DMS153 treated with DMSO at 0.1 percent for 48 hours (cell line): ENCODE data around the gene CYSRT1.
A peak's percentile ranks its signal among the peaks of the same experiment; 100 is the strongest.

Experiments used
- DNase-seq: peaks from one replicate; lab custom pipeline; 2025; ENCODE audit not compliant: unreplicated experiment; lab: John Stamatoyannopoulos, UW

CYSRT1 gene

DNA sequence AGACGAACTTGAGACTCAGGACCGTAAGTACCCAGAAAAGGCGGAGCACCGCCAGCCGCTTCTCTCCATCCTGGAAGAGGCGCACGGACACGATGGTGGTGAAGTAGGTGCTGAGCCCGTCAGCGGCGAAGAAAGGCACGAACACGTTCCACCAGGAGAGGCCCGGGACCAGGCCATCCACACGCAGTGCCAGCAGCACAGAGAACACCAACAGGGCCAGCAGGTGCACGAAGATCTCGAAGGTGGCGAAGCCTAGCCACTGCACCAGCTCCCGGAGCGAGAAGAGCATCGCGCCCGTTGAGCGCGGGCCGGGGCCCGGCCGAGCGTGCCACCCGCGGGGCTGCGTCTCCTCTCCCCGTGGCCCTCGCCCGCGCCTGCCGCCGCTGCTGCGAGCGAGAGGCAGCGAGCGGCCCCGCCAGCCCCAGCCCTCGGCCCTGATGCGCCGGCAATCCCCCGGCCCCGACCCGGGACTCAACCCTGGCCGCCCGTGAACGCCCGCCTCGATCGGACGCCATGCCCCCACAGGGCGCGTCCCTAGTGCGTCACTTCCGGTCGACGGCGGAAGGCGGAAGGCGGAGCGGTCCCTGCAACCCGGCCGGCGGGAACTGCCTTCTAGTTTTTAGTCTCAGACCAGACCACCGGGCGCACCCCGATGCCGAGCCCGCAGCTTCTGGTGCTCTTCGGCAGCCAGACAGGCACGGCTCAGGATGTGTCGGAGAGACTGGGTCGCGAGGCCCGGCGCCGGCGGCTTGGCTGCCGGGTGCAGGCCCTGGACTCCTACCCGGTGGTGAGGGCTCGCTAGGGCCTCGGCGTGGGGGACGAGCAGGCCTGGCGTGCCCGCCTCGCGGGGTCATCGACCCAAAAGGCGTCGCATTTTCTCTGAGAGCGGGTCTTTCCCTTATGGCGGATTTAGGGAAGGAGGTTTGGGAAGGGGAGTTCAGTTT, 19.6 kb upstream of the CYSRT1 start, which contains the start of the genes NDOR1 and TMEM203:
TSS of gene NDOR1 (plus strand) at position 575 of the 944 bp plus-strand sequence. CDS start at position 653, 78 bp downstream.
TSS of gene TMEM203 (minus strand) at position 523 of the 944 bp plus-strand sequence. CDS start at position 289, 234 bp downstream.
- DNase-seq = peak; percentile 59

GRCh38 chr9:137206602-137207001, 18.4 kb upstream of the CYSRT1 start:
- no peak for DNase-seq

DNA sequence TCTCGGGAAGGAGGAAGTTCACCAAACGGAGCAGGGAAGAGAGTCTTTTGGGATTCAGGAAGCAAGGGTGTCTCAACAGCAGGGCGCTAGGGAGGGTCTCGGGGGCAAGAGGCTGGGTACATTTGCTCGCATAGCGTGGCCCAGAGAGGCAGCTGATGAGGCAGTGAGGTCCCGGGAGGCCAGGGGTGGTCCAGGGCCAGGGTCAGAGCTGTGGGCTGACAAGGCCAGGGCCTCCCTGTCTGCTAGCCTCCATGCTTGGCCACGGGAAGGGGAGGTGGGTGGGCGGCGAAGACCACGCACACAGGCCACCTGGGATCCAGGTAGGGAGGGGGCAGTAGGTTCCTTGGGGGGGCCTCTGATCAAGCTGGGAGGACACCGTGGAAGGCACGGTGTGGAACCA, 13.4 kb upstream of the CYSRT1 start:
- DNase-seq = no peak

DNA sequence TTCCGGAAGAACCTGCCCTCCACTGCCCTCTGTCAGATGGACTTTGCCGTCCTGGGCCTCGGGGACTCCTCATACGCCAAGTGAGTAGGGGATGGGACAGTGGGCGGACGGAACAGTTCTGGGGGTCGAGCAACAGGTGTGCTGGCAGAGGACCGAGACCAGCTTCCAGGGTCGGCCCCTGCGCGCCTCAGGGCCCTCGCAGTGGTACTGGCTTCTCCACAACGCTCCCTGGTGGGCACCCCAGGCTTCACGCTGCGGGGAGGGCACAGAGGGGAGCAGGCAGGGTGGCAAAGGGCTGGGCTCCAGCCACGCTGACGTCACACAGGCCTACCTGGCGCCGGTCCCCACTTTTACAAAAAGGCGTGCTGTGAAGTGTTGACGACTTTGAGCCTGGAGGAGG, 12.5 kb upstream of the CYSRT1 start:
- DNase-seq = no peak

DNA sequence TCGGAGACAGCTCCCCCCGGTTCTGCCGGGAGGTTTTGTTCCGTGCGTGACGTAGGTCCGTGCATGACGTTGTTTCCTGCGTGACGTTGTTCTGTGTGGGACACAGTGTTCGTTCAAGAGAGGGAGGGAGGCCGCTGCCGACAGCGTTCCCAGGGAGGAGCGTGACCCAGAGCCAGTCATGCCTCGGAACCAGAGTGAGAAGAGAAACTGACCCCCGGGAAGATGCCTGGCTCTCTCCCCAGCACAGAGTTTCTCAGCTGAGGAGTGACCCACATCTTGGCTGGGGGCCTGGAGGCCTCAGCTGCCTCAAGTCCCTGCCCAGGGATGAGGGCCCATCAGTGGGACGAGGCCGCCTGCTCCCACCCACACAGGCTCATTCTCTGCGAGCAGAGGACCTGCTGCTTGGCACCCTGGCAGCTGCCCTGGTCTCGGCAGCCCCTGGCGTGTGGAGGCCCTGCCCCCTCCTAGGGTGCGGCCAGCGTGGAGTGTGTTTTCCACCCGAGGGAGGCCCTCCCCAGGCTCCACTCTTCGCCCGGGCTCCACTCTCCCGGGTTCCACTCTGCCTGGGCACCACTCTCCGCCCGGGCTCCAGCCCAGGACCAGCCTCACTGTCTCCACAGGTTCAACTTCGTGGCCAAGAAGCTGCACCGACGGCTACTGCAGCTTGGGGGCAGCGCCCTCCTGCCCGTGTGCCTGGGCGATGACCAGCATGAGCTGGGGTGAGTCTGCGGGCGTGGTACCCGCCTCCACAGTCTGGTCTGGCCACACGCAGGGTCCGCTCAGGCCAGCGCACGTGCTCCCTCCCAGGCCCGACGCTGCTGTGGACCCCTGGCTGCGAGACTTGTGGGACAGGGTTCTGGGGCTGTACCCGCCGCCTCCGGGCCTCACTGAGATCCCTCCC, 11.6 kb upstream of the CYSRT1 start:
- DNase-seq = no peak

DNA sequence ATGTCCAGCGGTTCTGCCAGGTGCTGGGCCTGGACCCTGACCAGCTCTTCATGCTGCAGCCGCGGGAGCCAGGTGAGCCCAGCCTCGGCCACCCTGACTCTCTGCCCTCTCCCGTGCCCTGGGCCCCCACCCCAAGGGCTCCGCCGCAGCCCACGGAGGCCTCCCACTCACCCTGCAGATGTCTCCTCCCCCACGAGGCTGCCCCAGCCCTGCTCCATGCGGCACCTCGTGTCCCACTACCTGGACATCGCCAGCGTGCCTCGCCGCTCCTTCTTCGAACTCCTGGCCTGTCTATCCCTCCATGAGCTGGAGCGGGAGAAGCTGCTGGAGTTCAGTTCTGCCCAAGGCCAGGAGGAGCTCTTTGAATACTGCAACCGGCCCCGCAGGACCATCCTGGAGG, 10.4 kb upstream of the CYSRT1 start:
- DNase-seq = no peak

DNA sequence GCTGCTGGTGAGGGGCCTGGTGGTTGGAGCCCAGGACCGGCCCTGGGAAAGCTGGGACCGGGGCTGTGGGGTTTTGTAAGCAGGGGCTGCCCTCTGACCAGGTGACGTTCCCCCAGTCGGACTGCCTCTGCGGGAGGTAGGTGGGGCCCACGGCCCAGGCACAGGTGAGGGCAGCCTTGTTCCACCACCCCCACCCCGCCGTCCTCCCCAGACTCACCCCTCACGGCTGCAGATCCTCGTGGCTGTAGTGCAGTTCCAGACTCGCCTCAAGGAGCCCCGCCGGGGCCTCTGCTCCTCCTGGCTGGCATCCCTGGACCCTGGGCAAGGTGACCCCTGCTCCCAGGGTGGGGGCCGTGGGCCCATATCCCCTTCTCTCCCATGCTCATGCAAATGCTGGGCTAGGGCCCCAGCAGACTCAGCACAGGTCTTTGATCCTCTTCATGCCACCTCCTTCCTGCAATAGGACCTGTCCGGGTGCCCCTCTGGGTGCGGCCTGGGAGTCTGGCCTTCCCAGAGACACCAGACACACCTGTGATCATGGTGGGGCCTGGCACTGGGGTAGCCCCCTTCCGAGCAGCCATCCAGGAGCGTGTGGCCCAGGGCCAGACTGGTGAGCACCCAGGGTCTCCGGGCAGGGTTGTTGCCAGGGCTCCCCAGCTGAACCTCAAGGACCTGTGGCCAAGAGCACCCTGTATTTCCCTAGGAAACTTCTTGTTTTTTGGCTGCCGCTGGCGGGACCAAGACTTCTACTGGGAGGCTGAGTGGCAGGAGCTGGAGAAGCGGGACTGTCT, 9.6 kb upstream of the CYSRT1 start:
- no peak for DNase-seq

DNA sequence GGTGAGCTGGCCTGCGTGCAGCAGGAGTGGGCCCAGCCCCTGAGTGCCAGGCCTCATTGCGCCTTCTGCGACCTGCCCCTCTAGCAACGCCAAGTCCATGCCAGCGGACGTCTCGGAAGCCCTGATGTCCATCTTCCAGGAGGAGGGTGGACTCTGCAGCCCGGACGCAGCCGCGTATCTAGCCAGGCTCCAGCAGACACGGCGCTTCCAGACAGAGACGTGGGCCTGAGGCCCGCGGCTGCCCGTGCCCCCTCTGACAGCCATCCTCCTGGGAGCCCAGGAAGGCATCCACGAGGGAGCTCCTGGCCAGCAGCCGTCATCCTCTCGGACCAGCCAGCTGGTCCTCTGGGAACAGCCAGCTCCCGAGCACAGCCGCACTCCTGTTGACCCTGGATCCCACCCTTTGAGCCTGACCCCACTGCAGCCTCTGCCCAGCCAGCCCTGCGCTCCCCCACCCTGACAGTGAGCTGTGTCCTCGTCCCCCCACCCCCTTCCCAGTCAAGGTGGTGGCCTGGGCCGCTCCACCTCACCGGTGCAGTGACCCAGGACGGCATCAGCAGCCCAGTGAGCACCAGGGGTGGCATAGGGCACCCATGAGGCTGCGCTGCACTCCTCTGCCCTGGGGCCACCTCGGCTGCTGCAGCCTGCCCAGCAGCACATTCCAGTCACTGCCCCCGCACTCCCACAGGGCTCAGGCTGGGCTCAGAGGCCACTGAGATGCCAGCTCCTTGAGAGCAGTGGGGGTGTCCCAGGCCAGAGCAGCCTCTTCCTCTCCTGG, 8.6 kb upstream of the CYSRT1 start:
- DNase-seq = no peak

DNA sequence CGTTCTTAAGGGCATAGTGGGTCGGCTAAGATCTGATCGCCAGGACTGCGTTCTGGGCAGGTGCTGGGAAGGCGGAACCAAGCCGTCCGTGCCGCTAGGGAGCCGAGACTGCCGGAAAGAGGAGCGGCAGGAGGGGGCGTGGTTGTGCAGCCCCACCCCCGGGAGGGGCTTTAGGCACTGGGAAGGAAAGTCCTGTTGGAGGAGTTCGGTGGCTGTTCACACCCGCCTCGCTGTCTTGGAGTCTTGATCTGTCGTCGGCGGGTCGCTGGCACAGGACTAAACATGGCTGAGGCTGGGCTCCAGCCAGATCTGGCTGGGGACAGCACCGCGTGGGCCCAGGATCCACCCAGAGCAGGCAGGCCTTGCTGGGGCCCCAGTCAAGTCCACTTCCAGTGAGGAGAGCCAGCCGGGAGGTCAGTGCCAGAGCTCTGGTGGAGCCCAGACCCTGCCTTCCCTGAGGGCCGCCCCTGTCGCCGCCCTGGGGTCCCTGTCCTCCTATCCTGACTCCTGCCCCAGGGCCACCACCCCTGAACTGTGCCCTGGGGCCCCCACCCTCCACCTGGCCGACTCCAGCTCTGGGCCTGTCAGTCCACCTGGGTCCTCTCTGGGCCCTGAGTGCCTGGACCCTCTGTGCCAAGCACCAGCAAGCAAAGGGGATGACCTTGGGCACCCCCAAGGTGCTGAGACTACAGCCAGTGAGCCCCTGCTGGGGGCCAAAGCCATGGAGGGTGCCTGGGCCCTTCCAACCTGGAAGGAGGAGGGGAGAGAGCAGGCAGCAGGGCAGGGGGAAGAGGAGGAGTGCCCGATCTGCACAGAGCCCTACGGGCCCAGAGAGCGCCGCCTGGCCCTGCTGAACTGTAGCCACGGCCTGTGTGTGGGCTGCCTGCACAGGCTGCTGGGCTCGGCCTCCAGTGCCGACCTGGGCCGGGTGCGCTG, 7.4 kb upstream of the CYSRT1 start:
- DNase-seq = peak; percentile 42

DNA sequence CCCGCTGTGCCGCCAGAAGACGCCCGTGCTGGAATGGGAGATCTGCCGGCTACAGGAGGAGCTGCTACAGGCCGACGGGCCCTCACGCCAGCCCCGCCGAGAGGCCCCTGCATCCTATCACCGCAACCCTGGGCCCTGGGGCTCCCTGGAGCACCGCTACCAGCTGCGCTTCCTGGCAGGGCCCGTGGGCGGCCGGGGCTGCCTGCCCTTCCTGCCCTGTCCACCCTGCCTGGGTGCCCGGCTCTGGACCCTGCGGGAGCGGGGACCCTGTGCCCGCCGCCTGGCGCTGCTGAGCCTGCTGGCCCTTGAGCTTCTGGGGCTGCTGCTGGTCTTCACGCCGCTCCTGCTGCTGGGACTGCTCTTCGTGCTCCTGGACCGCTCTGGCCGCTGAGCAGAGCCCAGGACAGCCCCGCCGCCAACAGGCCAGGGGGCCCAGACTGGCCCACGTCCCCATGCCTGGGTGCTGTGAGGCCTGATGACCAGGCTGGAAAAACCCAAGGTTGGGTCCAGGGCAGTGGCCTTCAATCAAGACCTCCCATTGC, 6.7 kb upstream of the CYSRT1 start:
- DNase-seq = no peak

- no peak for DNase-seq
These were observed 6.2 kb upstream of the CYSRT1 start for GRCh38 chr9:137218754-137219271.

- DNase-seq = no peak
These were observed 5.1 kb upstream of the CYSRT1 start for GRCh38 chr9:137219757-137220316.

DNA sequence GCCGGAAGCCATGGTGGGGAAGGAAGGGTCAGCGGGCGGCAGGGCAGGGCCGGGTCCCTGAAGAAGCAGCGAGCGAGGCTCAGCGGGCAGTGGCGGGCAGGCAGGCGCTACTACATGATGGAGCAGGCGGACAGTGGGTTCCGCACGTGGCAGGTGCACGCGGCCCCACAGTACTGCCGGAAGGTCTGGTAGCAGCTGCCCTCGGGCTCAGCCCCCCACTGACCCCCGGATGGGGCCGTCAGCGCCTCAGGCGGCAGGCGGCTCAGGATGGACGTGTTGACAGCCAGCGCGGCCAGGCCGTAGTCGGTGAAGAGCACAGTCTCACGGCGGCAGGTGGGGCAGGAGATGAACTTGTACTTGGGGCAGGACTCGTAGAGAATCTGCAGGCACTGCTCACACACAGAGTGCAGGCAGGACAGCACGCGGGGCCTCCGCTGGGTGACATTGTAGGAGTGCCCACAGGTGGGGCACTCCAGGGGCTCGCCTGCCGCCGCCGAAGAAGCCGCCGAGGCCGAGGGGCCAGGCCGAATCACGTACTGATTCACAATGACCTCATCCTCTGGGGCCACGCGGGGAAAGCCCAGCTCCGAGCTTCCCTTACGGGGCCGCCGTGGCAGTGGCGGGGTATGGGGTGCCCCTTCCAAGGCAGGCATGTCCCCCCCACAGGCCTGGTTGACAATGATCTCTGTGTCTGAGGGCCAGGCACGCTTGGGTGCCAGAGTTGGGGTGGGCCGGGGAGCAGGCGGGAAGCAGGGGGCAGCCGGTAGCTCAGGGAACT, 4.5 kb upstream of the CYSRT1 start:
- DNase-seq = no peak

GRCh38 chr9:137221095-137221505, 3.9 kb upstream of the CYSRT1 start:
- DNase-seq = no peak

- DNase-seq = no peak
These were observed 3.4 kb upstream of the CYSRT1 start for GRCh38 chr9:137221506-137222111.

DNA sequence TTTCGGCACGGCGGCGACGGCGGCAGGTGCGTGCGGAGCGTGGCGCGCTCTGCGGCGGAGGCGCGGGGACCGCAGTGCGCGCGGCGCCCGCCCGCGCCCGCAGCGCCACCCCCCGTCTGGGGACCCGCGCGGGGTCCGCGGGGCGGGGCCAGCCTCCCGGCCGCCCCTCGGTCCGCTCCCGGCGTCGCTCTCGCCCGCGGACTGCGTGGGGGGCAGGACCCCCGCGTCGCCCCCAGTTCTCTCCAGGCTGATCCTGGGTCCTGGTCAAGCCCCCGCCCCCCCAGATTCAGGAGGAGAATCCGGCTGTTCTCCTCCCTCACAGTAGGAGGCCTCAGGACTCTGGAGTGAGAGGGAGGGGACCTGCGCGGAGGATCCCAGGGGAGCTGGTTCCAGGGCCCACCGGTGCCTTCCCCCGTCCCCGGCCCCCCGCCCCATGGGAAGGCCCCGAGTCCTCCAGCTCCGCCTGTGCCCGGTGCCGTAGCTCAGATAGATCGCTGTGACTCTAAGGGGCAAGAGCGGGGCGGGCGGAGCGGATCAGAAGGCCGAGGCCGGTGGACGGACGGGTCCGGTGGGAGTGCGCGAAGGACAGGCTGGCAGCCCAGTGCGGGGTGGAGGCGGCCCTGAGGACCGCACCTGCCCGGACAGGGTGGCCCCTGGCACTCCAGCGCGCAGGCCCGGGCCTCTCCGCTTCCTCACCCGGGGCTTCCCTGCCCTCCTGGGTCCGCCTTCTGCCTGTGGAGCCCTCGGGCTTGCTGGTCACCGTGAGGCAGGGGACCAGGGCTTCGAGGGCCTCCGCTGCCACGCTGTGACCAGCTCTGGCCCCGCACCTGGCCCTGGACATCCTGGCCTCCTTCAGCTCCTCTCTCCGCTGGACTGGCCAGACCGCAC, 2.5 kb upstream of the CYSRT1 start, which contains the start of gene RNF208:
TSS of gene RNF208 (minus strand) at position 51 of the 888 bp plus-strand sequence. CDS start 1,028 bp downstream, outside the sequence.
- DNase-seq = no peak
